K562 (cell line): ENCODE data around the gene DLK1. TPM values are rescaled to one million over a fixed set of nuclear protein-coding genes. Genes with fewer than 3 reads are reported as not detected.

Experiments used
- ADNP ChIP-seq: fragments of 200-800 bp; sonication (Bioruptor generic); IDR thresholded peaks from 2 replicates; pipeline ENCODE4 v1.6.1; 2016; ENCODE audit warnings: missing genetic modification characterization, missing compliant biosample characterization
- BACH1 ChIP-seq: fragments of 200-800 bp; sonication (Bioruptor generic); IDR thresholded peaks from 2 replicates; pipeline ENCODE4 v1.6.1; 2016; ENCODE audit warnings: missing genetic modification characterization, missing compliant biosample characterization
- CBX3 ChIP-seq, 2 experiments: IDR thresholded peaks; 1 replicate in 1 of 2; 2 replicates in 1 of 2; pipeline ENCODE4 v1.6.1; 2012; ENCODE audit warnings: inconsistent platforms in 2 of 2, low read length in 2 of 2, borderline replicate concordance in 1 of 2, control low read depth in 1 of 2
- CEBPB ChIP-seq: fragments of 450-650 bp; IDR thresholded peaks from 2 replicates; pipeline ENCODE4 v1.6.1; 2016; ENCODE audit warnings: missing genetic modification characterization, missing compliant biosample characterization
- CREB1 ChIP-seq, 2 experiments: sonication (generic) in 1 of 2; formaldehyde crosslinking in 1 of 2; IDR thresholded peaks; 2 replicates each; pipeline versions ENCODE4 v1.6.1 to v1.8.0; 2012 to 2022; ENCODE audit warnings: inconsistent platforms in 1 of 2, mild to moderate bottlenecking in 1 of 2, missing genetic modification reagents in 1 of 2, moderate library complexity in 1 of 2
- DMBX1 ChIP-seq: fragments of 250-450 bp; sonication (Bioruptor Pico); IDR thresholded peaks from 2 replicates; pipeline ENCODE4 v1.8.0; 2022; ENCODE audit warnings: inconsistent platforms, mild to moderate bottlenecking, moderate library complexity, borderline replicate concordance
- ELF1 ChIP-seq: fragments of 200-800 bp; sonication (Bioruptor generic); IDR thresholded peaks from 2 replicates; pipeline ENCODE4 v1.6.1; 2016; ENCODE audit warnings: missing genetic modification characterization, missing compliant biosample characterization
- ELF2 ChIP-seq: fragments of 250-450 bp; sonication (Bioruptor Pico); IDR thresholded peaks from 2 replicates; pipeline ENCODE4 v1.5.0; 2021; ENCODE audit warnings: mild to moderate bottlenecking
- ERF ChIP-seq: fragments of 450-650 bp; formaldehyde crosslinking; IDR thresholded peaks from 2 replicates; pipeline ENCODE4 v1.4.0; 2020; ENCODE audit warnings: mild to moderate bottlenecking, mixed read lengths
- ETS2 ChIP-seq: IDR thresholded peaks from 2 replicates; pipeline ENCODE4 v1.6.1; 2016; ENCODE audit warnings: borderline replicate concordance, missing genetic modification characterization, mild to moderate bottlenecking, moderate library complexity, missing compliant biosample characterization; ENCODE audit not compliant: poor library complexity, severe bottlenecking
- HMG20A ChIP-seq: fragments of 450-650 bp; formaldehyde crosslinking; conservative IDR thresholded peaks from 2 replicates; pipeline ENCODE4 v1.4.0; 2020; ENCODE audit warnings: mild to moderate bottlenecking, mixed read lengths
- KAT8 ChIP-seq: fragments of 450-650 bp; IDR thresholded peaks from 2 replicates; pipeline ENCODE4 v1.6.1; 2016; ENCODE audit warnings: low read depth, mild to moderate bottlenecking
- MYNN ChIP-seq, 2 experiments: sonication (generic); formaldehyde crosslinking in 1 of 2; IDR thresholded peaks; 2 replicates each; pipeline versions ENCODE4 v1.5.0 to v1.6.1; 2016 to 2020; ENCODE audit warnings: antibody characterized with exemption in 1 of 2, missing genetic modification reagents in 1 of 2
- NCOA2 ChIP-seq, 2 experiments: fragments of 450-650 bp; IDR thresholded peaks; 2 replicates each; pipeline ENCODE4 v1.6.1; 2018; ENCODE audit warnings: mild to moderate bottlenecking in 2 of 2, moderate library complexity in 1 of 2; ENCODE audit not compliant: partially characterized antibody in 2 of 2
- NCOA6 ChIP-seq: fragments of 450-650 bp; IDR thresholded peaks from 2 replicates; pipeline ENCODE4 v1.6.1; 2017; ENCODE audit warnings: mild to moderate bottlenecking
- NEUROD1 ChIP-seq: fragments of 150-350 bp; IDR thresholded peaks from 2 replicates; pipeline ENCODE4 v1.6.1; 2014; ENCODE audit warnings: borderline replicate concordance, low read length, low read depth; ENCODE audit not compliant: partially characterized antibody
- NFRKB ChIP-seq: fragments of 450-650 bp; IDR thresholded peaks from 2 replicates; pipeline ENCODE4 v1.6.1; 2016; ENCODE audit warnings: low read depth
- POLR2A ChIP-seq: fragments of 450-650 bp; conservative IDR thresholded peaks from 2 replicates; pipeline ENCODE4 v1.6.1; 2016
- RNF2 ChIP-seq: sonication (generic); IDR thresholded peaks from 2 replicates; pipeline ENCODE4 v1.6.1; 2016
- SP1 ChIP-seq: sonication (generic); formaldehyde crosslinking; IDR thresholded peaks from 2 replicates; pipeline ENCODE4 v1.8.1; 2022; ENCODE audit warnings: mild to moderate bottlenecking, missing genetic modification reagents
- TEAD1 ChIP-seq, 2 experiments: fragments of 450-650 bp in 1 of 2; sonication (generic) in 1 of 2; formaldehyde crosslinking; IDR thresholded peaks; 2 replicates each; pipeline versions ENCODE4 v1.4.0 to v1.8.0; 2020 to 2022; ENCODE audit warnings: mild to moderate bottlenecking in 2 of 2, missing genetic modification reagents in 1 of 2
- ZNF140 ChIP-seq: fragments of 250-450 bp; sonication (Bioruptor Pico); IDR thresholded peaks from 2 replicates; pipeline ENCODE4 v1.8.0; 2021; ENCODE audit warnings: moderate library complexity, mild to moderate bottlenecking, inconsistent platforms
- ZNF589 ChIP-seq: fragments of 200-800 bp; sonication (Bioruptor generic); IDR thresholded peaks from 2 replicates; pipeline ENCODE4 v1.6.1; 2016; ENCODE audit warnings: low read depth, missing genetic modification characterization, missing compliant biosample characterization
- polyA plus RNA-seq, 8 experiments: library from polyadenylated mRNA; depleted of rRNA in 4 of 8; stranded (reverse) in 5 of 8; unstranded in 3 of 8; fragments of >200 nt; fragmentation: Nextera tagmentation in 2 of 8; fragmentation: Illumina TruSeq in 1 of 8; extraction: Ambion mirVana in 2 of 8; extraction: Trizol in 1 of 8; gene quantifications; 2 replicates each; pipeline versions ENCODE4 v1.2.1 to v1.2.3, GENCODE V29; 2011 to 2014; ENCODE audit warnings: inconsistent platforms in 1 of 8, missing spikeins in 1 of 8
- total RNA-seq, 7 experiments: library from RNA; depleted of rRNA in 6 of 7; stranded (reverse); fragments of >200 nt in 6 of 7; fragmentation: Illumina TruSeq in 2 of 7; extraction: Trizol in 2 of 7; gene quantifications; 2 replicates each; pipeline versions ENCODE4 v1.2.1 to v1.2.3, GENCODE V29; 2011 to 2021; ENCODE audit warnings: low replicate concordance in 1 of 7
- TF ChIP-seq, protein P1 (sequence below), 2 experiments: fragments of 450-650 bp; IDR thresholded peaks; 2 replicates each; pipeline ENCODE4 v1.6.1; 2016
- TF ChIP-seq, protein P2 (sequence below): fragments of 450-650 bp; IDR thresholded peaks from 2 replicates; pipeline ENCODE4 v1.6.1; 2018; ENCODE audit not compliant: partially characterized antibody

DLK1 gene
- total and polyA plus RNA-seq, 9 of the 15 experiments (the other 6 are each of a cell fraction or from before 2014, with no cell fraction given), result 4.4 to 97.2 (median 15.3) TPM

DNA sequence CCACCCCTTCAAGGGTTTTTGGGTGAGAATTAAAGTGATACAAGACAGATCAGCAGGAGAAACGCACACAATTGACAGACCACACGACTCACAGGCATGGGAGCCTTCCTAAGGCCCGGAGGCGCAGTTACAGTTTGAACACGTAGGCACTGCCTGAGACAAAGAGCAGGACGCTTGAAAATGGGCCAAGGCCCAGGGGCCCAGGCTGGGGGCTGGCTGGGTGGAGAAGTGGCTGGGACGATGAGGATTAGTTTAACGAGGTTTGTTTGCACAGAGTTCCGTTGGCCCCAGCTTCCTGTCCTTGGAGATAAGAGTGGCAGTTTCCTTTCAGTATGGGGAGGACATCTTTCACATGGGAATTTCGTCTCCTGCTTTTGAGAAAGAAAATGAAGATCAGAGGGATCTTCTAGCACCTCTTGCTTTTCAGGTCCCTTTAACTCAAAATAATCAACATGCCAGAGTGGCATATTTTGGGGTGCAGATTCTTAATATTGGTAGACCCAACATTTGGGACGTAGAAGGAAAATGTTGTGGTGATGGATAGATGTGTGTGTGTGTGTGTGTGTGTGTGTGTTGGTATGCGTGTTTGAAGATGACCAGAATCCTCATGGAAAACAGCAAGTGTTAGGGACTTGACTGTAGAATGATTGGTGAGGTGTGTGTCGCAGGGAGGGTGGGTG lies 44.6 kb downstream of the DLK1 start (continued):
- TF ChIP-seq, protein P1, sequence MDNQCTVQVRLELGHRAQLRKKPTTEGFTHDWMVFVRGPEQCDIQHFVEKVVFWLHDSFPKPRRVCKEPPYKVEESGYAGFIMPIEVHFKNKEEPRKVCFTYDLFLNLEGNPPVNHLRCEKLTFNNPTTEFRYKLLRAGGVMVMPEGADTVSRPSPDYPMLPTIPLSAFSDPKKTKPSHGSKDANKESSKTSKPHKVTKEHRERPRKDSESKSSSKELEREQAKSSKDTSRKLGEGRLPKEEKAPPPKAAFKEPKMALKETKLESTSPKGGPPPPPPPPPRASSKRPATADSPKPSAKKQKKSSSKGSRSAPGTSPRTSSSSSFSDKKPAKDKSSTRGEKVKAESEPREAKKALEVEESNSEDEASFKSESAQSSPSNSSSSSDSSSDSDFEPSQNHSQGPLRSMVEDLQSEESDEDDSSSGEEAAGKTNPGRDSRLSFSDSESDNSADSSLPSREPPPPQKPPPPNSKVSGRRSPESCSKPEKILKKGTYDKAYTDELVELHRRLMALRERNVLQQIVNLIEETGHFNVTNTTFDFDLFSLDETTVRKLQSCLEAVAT (IDR thresholded peaks at IDR 0.05), result peak in 1 of 2 experiments; percentile 56; a peak in 2 of 4 replicates
- 0 out of 4 replicates have a peak, but pooled peaks of 1 of the 2 experiments have one; percentile 17 for TF ChIP-seq TEAD1 (CRISPR knock-in tag; IDR thresholded peaks at IDR 0.05)
- TF ChIP-seq RNF2, result peak; percentile 99
- peak; percentile 14; the same call in 1 of the 2 replicates for TF ChIP-seq CREB1 (IDR thresholded peaks at IDR 0.05)
- TF ChIP-seq CREB1 (CRISPR knock-in tag; IDR thresholded peaks at IDR 0.05), result no peak
- no peak for TF ChIP-seq ELF2 (CRISPR knock-in tag)
- peak; percentile 95 for TF ChIP-seq ZNF589
- no peak for TF ChIP-seq NCOA6
- TF ChIP-seq KAT8, result no peak
- no peak for TF ChIP-seq ETS2 (tag)
- TF ChIP-seq SP1 (CRISPR knock-in tag), result no peak
- peak; percentile 8; the same call in 1 of the 2 replicates for TF ChIP-seq ERF (CRISPR knock-in tag)
- TF ChIP-seq NFRKB, result peak; percentile 97
- 0 out of 2 replicates have a peak, but pooled peaks have one; percentile 58 for TF ChIP-seq MYNN (IDR thresholded peaks at IDR 0.05)
- TF ChIP-seq MYNN (CRISPR knock-in tag; IDR thresholded peaks at IDR 0.05), result no peak
- TF ChIP-seq CBX3 (IDR thresholded peaks at IDR 0.05; ENCODE audit: borderline replicate concordance in 1 of 2, low read length in 2 of 2), result peak in 1 of 2 experiments; percentile 30; a peak in 1 of 3 replicates
- TF ChIP-seq, protein P2, sequence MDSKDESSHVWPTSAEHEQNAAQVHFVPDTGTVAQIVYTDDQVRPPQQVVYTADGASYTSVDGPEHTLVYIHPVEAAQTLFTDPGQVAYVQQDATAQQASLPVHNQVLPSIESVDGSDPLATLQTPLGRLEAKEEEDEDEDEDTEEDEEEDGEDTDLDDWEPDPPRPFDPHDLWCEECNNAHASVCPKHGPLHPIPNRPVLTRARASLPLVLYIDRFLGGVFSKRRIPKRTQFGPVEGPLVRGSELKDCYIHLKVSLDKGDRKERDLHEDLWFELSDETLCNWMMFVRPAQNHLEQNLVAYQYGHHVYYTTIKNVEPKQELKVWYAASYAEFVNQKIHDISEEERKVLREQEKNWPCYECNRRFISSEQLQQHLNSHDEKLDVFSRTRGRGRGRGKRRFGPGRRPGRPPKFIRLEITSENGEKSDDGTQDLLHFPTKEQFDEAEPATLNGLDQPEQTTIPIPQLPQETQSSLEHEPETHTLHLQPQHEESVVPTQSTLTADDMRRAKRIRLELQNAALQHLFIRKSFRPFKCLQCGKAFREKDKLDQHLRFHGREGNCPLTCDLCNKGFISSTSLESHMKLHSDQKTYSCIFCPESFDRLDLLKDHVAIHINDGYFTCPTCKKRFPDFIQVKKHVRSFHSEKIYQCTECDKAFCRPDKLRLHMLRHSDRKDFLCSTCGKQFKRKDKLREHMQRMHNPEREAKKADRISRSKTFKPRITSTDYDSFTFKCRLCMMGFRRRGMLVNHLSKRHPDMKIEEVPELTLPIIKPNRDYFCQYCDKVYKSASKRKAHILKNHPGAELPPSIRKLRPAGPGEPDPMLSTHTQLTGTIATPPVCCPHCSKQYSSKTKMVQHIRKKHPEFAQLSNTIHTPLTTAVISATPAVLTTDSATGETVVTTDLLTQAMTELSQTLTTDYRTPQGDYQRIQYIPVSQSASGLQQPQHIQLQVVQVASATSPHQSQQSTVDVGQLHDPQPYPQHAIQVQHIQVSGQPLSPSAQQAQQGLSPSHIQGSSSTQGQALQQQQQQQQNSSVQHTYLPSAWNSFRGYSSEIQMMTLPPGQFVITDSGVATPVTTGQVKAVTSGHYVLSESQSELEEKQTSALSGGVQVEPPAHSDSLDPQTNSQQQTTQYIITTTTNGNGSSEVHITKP, result peak; percentile 63
- TF ChIP-seq DMBX1 (CRISPR knock-in tag), result peak; percentile 90; the same call in 1 of the 2 replicates
- peak; percentile 77 for TF ChIP-seq NEUROD1
- TF ChIP-seq NCOA2 (IDR thresholded peaks at IDR 0.05; ENCODE audit: partially characterized antibody in 2 of 2), result peak in 1 of 2 experiments; percentile 63
- TF ChIP-seq CEBPB (tag), result no peak
- peak; percentile 66; the same call in 1 of the 2 replicates for TF ChIP-seq POLR2A
- TF ChIP-seq ADNP, result no peak
- no peak for TF ChIP-seq ZNF140 (CRISPR knock-in tag)
- TF ChIP-seq ELF1 (tag), result no peak
- TF ChIP-seq BACH1, result peak; percentile 69; the same call in 1 of the 2 replicates
- TF ChIP-seq HMG20A, result no peak
